ENCODE measurements around the gene POLE4. TPM values are rescaled to one million over a fixed set of nuclear protein-coding genes. Genes with fewer than 3 reads are reported as not detected.

POLE4 gene
- total RNA-seq, 1 donor: 20.7 TPM

DNA sequence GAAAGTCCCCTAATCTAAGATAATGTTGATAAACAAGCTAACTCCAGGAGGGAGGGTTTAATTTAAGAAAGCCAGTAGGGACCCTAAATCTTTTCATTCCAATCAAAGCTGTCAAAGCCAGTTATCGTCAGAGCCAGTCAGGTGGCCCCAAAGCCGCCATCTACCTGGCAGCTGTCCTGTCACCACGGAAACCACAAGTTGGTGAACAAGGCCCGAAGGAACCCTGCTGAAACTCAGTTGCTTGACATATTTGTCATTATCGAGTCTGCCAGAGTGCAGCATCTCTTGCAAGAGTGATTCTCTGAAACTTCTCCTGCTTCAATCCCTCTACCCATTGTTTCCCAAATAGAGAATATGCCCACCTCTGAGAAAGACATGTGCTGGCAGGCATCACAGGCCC, 30.8 kb upstream of the POLE4 start:
- DNase-seq (ENCODE audit: low read depth): no peak
- TF ChIP-seq, protein P1, sequence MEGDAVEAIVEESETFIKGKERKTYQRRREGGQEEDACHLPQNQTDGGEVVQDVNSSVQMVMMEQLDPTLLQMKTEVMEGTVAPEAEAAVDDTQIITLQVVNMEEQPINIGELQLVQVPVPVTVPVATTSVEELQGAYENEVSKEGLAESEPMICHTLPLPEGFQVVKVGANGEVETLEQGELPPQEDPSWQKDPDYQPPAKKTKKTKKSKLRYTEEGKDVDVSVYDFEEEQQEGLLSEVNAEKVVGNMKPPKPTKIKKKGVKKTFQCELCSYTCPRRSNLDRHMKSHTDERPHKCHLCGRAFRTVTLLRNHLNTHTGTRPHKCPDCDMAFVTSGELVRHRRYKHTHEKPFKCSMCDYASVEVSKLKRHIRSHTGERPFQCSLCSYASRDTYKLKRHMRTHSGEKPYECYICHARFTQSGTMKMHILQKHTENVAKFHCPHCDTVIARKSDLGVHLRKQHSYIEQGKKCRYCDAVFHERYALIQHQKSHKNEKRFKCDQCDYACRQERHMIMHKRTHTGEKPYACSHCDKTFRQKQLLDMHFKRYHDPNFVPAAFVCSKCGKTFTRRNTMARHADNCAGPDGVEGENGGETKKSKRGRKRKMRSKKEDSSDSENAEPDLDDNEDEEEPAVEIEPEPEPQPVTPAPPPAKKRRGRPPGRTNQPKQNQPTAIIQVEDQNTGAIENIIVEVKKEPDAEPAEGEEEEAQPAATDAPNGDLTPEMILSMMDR (IDR thresholded peaks at IDR 0.05; ENCODE audit: insufficient read depth, low read depth, low read length): no peak
- H3K4me3 ChIP-seq (ENCODE audit: low read depth, low read length): no peak overlapping the region

DNA sequence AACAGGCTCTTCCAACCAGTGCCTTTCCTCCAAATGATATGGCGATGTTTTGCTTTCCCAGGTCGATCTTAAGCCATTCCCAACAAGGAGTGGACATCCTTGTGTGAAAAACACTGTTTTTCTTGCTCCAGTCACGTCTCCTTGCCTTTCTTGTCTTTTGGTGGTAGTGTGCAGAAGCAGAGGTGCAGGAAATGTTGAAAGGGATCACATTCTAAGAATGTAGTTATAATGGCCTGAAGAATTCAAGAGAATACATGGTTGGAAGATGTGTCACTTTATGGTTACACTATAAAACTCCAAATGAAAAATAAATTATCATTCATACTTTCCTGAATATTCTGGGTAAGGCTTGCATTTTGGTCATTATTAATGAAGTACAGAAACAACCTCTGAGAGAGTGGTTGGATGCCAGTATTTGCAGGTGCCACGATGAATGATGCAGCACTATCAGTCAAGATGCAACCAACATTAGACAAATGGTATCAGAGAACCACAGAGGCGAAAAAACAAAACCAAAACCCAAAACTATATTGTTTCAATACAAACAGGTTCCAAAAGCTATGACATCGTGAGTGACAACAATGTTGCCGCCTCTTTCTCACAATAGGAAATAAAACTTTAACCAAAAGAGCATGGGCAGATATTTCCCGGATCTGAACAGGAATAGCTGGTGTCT, 27.5 kb upstream of the POLE4 start:
- H3K4me3 ChIP-seq (ENCODE audit: low read depth, low read length): no peak overlapping the region
- DNase-seq (ENCODE audit: low read depth): no peak
- TF ChIP-seq, protein P1 (IDR thresholded peaks at IDR 0.05; ENCODE audit: insufficient read depth, low read depth, low read length): no peak

DNA sequence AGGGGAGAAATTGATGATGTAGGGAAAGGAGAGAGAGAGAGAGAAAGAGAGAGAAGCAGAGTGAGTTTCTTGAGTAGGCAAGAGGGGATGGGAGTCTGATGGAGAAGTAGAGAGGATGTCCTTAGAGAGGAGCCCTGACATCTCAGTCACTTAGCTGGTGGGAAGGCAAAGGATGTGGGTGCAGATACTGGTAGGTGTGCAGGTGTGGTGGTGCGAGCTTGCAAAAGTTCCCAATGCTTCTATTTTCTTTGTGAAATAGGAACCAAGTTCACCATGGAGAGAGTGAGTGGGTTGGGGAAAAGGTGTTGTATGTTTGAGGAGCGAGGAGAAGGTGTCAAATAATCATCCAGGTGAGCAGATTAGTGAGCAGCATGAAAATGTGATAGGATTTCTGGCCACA, 26.5 kb upstream of the POLE4 start:
- no peak overlapping the region for H3K4me3 ChIP-seq (ENCODE audit: low read depth, low read length)
- DNase-seq (ENCODE audit: low read depth): no peak
- TF ChIP-seq, protein P1 (IDR thresholded peaks at IDR 0.05; ENCODE audit: insufficient read depth, low read depth, low read length): no peak

DNA sequence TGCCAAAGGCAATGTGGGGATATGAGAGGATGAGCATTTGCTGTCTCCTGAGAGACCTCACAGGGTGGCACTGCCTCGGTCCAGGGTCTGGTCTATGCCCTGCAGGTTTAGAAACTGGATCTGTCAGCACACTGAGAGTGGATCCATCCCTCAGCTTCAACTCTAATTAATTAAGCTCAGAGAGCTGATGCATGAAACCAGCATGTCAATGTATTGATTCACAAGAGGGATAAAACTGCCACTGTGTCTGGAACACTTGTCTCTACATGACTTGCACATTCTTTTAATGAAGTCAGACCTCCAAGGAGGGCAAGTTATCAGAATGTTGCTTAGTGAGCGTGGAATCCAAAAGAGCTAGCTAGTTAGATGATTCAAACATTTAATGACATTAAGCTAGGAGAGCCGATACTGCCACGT, 22.5 kb upstream of the POLE4 start:
- no peak for DNase-seq (ENCODE audit: low read depth)
- no peak overlapping the region for H3K4me3 ChIP-seq (ENCODE audit: low read depth, low read length)
- TF ChIP-seq, protein P1 (IDR thresholded peaks at IDR 0.05; ENCODE audit: insufficient read depth, low read depth, low read length): no peak

DNA sequence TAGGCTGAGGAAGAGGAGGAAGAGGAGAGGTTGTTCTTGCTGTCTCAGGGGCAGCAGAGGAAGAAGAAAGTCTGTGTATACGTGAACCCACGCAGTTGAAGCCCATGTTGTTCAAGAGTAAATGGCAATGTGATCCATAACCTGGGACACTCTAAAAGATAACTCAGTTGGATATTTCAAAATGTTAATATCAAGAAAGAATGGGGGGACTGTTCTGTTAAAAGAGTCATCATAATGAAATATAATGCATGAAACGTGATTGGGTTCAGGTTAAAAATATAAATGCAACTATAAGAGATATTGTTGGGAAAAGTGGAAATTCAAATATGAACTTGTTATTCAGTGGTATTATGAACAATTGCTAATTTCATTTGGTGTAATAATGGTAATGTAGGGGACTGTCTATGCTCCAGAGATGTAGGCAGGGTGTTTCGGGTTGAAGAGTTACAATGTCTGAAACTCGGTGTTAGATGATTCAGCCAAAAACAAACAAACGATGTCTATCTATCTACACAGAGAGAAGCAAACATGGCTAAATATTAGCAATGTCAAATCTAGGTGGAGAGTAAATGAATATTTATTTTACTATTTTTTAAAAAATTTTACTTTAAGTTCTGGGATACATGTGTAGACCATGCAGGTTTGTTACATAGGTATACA, 21.1 kb upstream of the POLE4 start:
- no peak overlapping the region for H3K4me3 ChIP-seq (ENCODE audit: low read depth, low read length)
- no peak for DNase-seq (ENCODE audit: low read depth)
- TF ChIP-seq, protein P1 (IDR thresholded peaks at IDR 0.05; ENCODE audit: insufficient read depth, low read depth, low read length): no peak

DNA sequence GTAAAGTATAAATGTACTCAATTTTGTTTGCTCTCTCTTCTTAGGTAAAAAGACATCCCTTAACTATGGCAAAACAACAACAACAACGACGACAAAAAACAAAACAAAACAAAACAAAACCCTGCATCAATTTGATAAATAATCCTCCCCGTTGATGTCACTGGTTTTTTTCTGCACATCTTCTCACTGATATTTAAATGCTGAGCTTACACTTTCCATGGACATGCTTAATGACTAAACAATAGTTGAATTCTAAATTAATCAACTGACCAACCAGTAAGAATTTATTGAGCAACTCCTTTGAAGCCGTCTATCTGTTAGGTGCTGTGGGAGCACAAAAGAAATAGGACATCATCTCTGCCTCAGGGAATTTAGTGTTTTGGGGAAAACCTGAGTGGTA, 20.2 kb upstream of the POLE4 start:
- TF ChIP-seq, protein P1 (IDR thresholded peaks at IDR 0.05; ENCODE audit: insufficient read depth, low read depth, low read length): no peak
- H3K4me3 ChIP-seq (ENCODE audit: low read depth, low read length): no peak overlapping the region
- no peak for DNase-seq (ENCODE audit: low read depth)
